Urinary bladder (tissue), 4 donors: ENCODE measurements around the gene MISP3. TPM values are rescaled to one million over a fixed set of nuclear protein-coding genes. Genes with fewer than 3 reads are reported as not detected.

Experiments
- DNase-seq: peaks from one replicate; pipeline ENCODE4 v3.0.0-alpha.2; 2015; ENCODE audit errors: extremely low spot score
- H3K27ac ChIP-seq: one replicate; pipeline ENCODE4 v1.5.1; 2013; ENCODE audit warnings: low read depth, mild to moderate bottlenecking, moderate library complexity
- H3K36me3 ChIP-seq: one replicate; pipeline ENCODE4 v1.6.1; 2013; ENCODE audit warnings: mild to moderate bottlenecking, moderate library complexity; ENCODE audit not compliant: insufficient read depth
- H3K4me1 ChIP-seq: one replicate; pipeline ENCODE4 v1.6.1; 2013; ENCODE audit warnings: mild to moderate bottlenecking, moderate library complexity; ENCODE audit not compliant: insufficient read depth
- H3K4me3 ChIP-seq: one replicate; pipeline ENCODE4 v1.5.1; 2013; ENCODE audit warnings: low read depth, low read length
- WGBS: extraction: QIAGEN DNeasy Blood & Tissue Kit; methylation state at CpG from one replicate; pipeline ENCODE4 v1.1.7; 2013; 5-methylcytosine and 5-hydroxymethylcytosine counted together
- polyA plus RNA-seq: library from polyadenylated mRNA; stranded (reverse); fragments of 200-250 nt; gene quantifications from one replicate; pipeline ENCODE4 v1.2.3, GENCODE V29; 2013
- total RNA-seq: library from RNA; depleted of rRNA; stranded (reverse); fragments of >200 nt; gene quantifications from one replicate; pipeline ENCODE4 v1.2.3, GENCODE V29; 2014
- donor health status: healthy with polysubstance abuse.
- donor health status: healthy.

The MISP3 gene
- total and polyA plus RNA-seq, 2 donors: 0.21 to 2.6 TPM

- 2% methylated on average over 61 of the region's 61 CpGs for WGBS
- DNase-seq: no peak
- Histone ChIP-seq H3K36me3 (no peaks in the 10 kb centered on the region), H3K27ac (peak overlapping the region; percentile 87), H3K4me3 (peak overlapping the region; percentile 49), H3K4me1 (no peaks in the 10 kb centered on the region)
Measured at GRCh38 chr19:14118165-14119051, 45.8 kb downstream of the MISP3 start.

DNA sequence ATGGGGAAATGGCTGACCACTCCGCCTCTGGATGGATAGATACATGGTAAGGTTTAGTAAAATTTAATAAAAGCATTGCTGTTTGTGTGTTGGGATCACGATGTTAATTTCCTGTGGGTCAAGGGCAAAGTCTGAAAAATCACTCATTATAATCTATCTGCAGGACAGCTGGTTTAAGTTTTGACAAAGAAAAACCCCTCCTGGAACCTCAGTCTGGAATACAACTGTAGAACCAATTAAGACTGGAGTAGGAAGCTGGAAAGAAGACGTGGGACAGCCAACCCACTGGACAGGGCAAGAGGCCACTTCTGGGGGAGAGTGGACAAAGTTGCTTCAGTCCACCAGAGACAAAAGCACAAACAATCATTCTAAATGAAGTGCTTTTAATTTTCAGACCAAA, 46.6 kb downstream of the MISP3 start:
- 60% methylated on average over 3 of the region's 3 CpGs for WGBS
- DNase-seq: no peak
- Histone ChIP-seq H3K27ac (peak overlapping the region; percentile 87), H3K36me3 (no peaks in the 10 kb centered on the region), H3K4me1 (no peaks in the 10 kb centered on the region), H3K4me3 (no peak overlapping the region)

DNA sequence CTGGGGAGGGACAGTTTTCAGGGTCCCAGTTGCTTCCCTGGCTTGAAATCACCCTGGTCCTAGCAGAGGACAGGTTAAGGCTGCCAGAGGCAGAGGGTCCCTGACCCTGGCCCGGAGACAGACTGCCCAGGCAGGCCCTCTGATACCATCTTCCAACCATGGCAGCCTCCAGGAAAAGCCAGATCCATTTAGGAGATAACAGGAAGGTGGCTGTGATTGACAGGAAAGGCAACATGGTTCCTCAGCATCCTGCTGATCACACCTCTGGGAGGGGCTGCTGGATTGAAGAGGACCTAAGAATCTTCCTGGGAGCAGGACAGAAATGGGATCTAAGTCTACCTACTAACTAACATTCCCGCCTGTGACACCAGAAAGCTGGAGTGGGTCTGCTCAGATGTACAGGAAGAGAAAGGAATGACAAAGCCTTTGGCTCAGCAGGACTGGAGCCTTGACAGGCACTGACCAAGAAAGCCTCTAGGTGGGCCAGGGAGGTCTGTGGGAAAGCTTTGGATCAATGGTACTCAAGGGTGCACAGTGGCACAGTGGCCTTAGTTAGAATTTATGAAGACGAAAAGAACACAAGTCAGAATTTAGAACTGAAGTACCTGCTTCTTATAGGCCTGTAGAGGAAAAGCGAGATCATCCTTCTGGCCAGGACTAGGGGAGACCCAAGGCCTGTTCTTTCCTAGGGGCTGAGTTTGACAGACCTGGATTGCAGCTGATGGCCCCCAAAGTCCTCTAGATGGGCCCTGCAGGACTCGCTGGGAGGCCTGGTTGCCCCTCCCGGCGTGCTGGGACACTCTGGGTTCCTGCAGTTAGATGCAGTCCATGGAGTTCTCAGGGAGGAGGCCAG, 47.3 kb downstream of the MISP3 start:
- no peak overlapping the region for H3K4me3 ChIP-seq
- no peaks in the 10 kb centered on the region for H3K36me3 ChIP-seq
- WGBS: 93% methylated on average over 7 of the region's 7 CpGs
- no peaks in the 10 kb centered on the region for H3K4me1 ChIP-seq
- DNase-seq: no peak
- H3K27ac ChIP-seq: peak overlapping the region; percentile 4

DNA sequence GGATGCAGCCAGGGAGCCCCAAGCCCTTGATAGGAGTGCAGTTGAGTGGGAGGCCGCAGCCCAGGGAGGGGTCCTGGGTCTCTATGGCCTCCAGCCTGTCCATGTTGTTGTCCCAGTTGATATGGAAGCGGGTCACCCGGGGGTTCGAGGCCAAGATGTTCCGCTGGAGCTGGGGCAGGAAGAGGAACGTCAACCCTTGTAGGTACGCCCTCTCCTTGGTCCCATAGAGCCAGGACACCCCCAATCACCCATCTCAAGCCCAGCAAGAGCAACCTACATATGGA, 47.9 kb downstream of the MISP3 start:
- Histone ChIP-seq H3K27ac (no peak overlapping the region), H3K36me3 (no peaks in the 10 kb centered on the region), H3K4me1 (no peaks in the 10 kb centered on the region), H3K4me3 (no peak overlapping the region)
- 97% methylated on average over 7 of the region's 7 CpGs for WGBS
- no peak for DNase-seq

DNA sequence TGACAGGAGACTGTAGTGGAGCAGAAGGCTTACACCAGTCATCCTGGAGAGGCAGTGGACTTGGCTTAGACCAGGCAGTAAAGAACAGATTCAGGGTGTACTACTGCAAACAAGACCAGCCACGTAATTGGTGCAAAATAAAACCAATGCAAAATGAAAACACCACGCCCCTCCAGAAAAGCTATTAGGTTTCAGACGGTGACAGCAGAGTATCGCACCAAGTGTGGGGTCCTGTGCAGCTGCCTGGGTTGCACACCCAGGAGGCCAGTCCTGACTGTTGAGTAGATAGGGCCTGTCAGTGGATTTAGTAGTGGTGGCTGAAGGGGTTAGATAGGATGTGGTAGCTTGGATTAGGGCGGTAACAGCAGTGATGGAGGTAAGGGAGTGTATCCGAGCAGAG, 50.3 kb downstream of the MISP3 start:
- H3K27ac ChIP-seq: no peak overlapping the region
- no peak for DNase-seq
- H3K4me1 ChIP-seq: no peaks in the 10 kb centered on the region
- 95% methylated on average over 6 of the region's 6 CpGs for WGBS
- no peak overlapping the region for H3K4me3 ChIP-seq
- H3K36me3 ChIP-seq: no peaks in the 10 kb centered on the region

Other genes starting within 250 kb of the MISP3 start
- gene NANOS3, start 195.7 kb upstream of the MISP3 start, total RNA-seq: not detected
- 0.57 TPM for gene NANOS3, start 195.7 kb upstream of the MISP3 start, polyA plus RNA-seq
- gene BRME1, start 166.7 kb upstream of the MISP3 start, total RNA-seq: 2.0 TPM
- gene BRME1, start 166.7 kb upstream of the MISP3 start, polyA plus RNA-seq: 2.2 TPM
- 7.3 TPM for gene CC2D1A, start 166.6 kb upstream of the MISP3 start, total RNA-seq
- 25.8 TPM for gene CC2D1A, start 166.6 kb upstream of the MISP3 start, polyA plus RNA-seq
- gene PODNL1, start 134.4 kb upstream of the MISP3 start, total RNA-seq: 0.21 TPM
- gene PODNL1, start 134.4 kb upstream of the MISP3 start, polyA plus RNA-seq: 2.4 TPM
- 6.6 TPM for gene DCAF15, start 120.3 kb upstream of the MISP3 start, total RNA-seq
- 26.0 TPM for gene DCAF15, start 120.3 kb upstream of the MISP3 start, polyA plus RNA-seq
- 2.9 TPM for gene RFX1, start 66.5 kb upstream of the MISP3 start, total RNA-seq
- gene RFX1, start 66.5 kb upstream of the MISP3 start, polyA plus RNA-seq: 8.1 TPM
- gene RLN3, start 44.6 kb upstream of the MISP3 start, total RNA-seq: not detected
- gene RLN3, start 44.6 kb upstream of the MISP3 start, polyA plus RNA-seq: not detected
- gene IL27RA, start 41.0 kb upstream of the MISP3 start, total RNA-seq: 2.0 TPM
- gene IL27RA, start 41.0 kb upstream of the MISP3 start, polyA plus RNA-seq: 4.8 TPM
- 0.90 TPM for gene PALM3, start 10.7 kb upstream of the MISP3 start, total RNA-seq
- 2.8 TPM for gene PALM3, start 10.7 kb upstream of the MISP3 start, polyA plus RNA-seq
- not detected for gene C19orf67, start 13.0 kb downstream of the MISP3 start, total RNA-seq
- not detected for gene C19orf67, start 13.0 kb downstream of the MISP3 start, polyA plus RNA-seq
- gene SAMD1, start 18.0 kb downstream of the MISP3 start, total RNA-seq: 16.0 TPM
- 50.5 TPM for gene SAMD1, start 18.0 kb downstream of the MISP3 start, polyA plus RNA-seq
- 41.8 TPM for gene PRKACA, start 45.0 kb downstream of the MISP3 start, total RNA-seq
- 91.4 TPM for gene PRKACA, start 45.0 kb downstream of the MISP3 start, polyA plus RNA-seq
- gene ASF1B, start 63.8 kb downstream of the MISP3 start, total RNA-seq: 6.7 TPM
- 1.2 TPM for gene ASF1B, start 63.8 kb downstream of the MISP3 start, polyA plus RNA-seq
- 18.0 TPM for gene ADGRL1, start 133.4 kb downstream of the MISP3 start, total RNA-seq
- 23.6 TPM for gene ADGRL1, start 133.4 kb downstream of the MISP3 start, polyA plus RNA-seq